ENCODE data around the gene HYCC1.

The HYCC1 gene

DNA sequence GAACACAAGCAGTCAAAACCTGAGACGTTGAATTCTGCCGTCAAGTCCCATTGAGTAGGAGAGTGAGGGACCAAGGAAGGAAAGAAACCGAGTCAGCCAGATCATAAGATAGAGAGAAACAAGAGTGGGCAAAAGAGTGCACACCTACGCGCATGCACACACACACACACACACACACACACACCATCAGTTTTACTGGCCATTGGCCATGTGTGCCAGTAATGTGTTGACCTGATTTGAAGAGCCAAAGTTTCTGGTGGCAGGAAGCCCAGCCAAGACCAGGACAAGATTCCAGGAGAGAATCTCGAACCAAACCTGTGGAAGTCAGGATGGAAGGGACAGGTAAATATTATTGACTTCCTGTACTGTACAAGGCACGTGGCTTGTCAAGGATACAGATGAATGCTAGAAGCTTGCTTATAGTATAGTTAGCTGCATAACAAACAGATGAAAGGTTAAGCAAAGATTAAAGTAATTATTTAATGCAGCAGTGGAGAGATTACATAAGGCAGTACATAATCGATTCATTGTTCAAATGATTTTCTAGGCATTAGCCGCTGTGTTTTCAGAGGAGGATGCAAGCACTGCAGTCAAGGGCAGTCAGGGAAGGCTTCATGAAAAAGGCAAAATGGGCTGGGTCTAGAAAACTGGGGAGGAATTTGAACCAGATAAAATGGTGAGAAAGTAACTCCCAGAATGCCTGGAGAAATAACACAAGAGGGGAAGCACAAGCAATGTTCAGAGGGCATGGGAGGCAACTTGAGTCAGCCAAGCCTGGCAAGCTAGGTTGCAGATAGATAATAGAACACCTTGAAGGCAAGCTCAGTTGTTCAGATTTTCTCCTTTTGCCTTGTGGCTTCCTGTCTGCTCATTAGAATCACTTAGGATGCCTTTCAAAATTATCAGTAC, 2.7 kb upstream of the HYCC1 start:
- DNase-seq (ENCODE audit: low read depth in 2 of 2) = no peak

DNA sequence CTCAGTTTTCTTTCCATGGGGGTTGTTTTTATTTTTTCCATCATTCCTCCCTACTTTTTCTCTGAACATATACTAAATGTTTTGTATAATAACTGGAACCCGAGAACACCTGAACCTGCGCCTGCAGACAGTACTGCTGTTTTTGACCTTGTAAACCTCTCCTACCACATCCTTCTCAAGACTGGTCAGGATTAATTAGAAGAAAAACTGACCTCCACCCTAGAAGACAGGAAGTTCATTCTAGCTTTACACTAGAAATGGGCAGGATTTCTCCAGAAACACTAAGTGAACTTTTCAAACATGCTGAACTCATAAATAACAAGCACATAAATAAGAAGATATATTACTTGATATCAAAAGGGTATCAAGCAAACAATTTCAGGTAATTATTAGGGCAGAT, 751 bp upstream of the HYCC1 start:
- DNase-seq (ENCODE audit: low read depth in 2 of 2) = no peak

DNA sequence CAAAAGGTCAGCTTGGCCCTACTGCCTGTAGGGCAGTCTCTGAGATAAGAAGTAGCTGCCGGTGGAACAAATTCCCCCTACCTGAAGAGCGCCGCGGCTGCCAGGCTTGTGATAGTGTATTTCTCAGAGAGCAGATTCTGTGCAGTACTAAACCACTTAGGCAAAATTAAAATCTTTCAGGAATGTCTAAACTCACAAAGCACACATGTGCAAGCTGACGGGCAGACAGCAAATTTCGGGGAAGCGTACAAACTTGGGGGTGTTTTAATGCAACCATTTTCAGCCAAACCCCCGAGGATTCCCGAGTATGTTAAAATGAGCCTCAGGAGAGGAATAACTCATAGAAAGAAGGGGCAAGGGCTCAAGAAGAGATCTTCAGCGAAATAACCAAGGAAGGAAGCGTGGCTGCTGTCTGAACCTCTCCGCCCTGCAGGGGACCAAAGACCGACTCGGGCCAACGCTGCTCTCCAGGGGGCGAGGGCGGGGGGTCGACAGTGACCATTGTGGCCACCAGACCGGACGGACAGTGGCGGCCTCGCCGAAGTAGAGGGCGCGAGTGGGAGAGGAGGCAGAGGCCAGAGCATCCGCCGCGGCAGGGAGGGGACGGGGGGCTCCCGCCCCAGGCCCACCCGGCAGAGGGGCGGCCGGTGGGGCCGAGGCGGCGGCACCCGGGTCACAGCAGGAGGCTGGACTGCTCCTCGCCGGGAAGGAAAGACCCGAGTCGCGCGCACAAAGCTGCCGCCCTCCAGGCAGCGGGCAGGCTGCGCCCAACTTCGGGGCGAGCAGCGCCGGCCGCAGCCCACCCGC, 819 bp downstream of the HYCC1 start:
- DNase-seq (ENCODE audit: low read depth in 2 of 2) = no peak

DNA sequence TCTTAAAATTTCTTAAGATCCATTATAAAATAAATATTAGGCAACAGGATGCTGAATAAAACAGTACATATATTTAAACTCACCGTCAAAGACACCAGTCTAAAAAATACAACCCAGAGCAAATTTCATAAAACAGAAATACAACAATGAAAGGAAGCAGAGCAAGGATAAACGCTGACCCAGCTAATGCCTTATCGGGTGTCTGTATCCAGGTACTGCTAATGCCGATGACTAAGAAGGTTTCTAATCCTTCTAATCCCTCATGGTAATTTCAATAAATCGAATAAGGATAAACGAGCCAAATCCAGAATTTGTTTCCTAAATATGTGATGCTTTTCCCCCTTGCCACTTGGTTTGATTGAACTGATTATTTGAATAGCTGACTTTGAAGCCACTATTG, 1.7 kb downstream of the HYCC1 start:
- no peak for DNase-seq (ENCODE audit: low read depth in 2 of 2)

DNA sequence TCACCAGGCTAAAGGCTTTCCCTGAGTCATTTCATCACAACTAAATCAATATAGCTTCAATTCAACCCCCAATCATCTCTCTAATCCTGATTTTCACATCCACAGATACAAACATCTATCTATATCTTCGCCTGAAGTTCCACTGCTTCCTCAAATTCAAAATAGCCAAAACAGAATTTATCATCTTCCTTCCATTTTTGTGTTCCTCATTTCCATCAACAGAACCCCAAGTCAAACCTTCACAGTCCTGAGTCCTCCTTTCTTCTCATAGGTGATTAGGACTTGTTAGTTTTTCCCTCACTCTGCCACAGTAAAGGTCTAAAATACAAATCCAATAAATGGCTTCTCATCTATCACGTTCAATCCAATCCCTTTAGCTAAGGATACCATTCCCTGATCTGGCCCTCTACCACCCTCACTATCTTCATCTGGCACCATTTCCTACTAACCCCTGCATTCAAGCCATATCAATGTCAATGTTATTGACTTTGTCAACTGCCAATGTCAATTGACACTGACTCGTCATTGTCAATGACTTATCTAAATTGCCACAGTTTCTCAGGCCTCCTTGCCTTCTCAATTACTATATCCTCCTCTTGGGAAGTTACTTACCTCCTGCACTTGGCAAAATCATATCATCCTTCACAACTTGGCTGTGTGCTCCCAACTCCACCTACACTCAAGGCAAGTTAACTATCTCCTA, 2.6 kb downstream of the HYCC1 start:
- DNase-seq (ENCODE audit: low read depth in 2 of 2) = no peak

DNA sequence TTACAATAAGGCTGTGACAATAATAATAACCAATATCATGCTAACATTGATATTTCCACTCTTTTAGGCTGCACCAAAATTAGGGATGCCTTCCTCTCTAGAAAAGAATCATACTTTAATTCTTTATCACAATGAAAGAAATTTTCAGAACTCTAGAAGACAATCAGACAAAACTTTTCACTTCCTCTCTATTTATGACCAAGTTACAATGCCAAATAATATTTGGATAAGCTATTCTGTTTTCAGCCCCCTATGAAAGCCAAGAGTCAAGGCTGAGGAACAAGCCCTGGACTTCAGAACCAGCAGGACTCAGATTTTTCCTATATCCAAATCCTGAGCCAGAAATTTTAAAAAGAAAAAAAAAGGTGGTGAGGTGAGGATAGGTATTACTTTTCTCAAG, 4.6 kb downstream of the HYCC1 start:
- no peak for DNase-seq (ENCODE audit: low read depth in 2 of 2)

DNA sequence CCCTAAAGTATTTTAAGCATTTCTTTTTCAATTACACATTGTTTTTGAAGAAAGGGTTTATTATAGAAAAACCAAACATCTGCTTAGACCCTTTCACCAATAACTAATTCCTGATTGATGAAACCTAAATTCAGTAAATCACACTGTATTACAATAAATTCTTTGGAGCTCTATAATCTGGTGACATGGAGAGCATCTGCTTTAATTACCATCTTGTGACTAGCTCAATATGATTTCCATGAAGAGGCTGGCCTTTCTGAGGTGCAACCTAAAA, 9.7 kb downstream of the HYCC1 start:
- DNase-seq (ENCODE audit: low read depth in 2 of 2) = no peak

DNA sequence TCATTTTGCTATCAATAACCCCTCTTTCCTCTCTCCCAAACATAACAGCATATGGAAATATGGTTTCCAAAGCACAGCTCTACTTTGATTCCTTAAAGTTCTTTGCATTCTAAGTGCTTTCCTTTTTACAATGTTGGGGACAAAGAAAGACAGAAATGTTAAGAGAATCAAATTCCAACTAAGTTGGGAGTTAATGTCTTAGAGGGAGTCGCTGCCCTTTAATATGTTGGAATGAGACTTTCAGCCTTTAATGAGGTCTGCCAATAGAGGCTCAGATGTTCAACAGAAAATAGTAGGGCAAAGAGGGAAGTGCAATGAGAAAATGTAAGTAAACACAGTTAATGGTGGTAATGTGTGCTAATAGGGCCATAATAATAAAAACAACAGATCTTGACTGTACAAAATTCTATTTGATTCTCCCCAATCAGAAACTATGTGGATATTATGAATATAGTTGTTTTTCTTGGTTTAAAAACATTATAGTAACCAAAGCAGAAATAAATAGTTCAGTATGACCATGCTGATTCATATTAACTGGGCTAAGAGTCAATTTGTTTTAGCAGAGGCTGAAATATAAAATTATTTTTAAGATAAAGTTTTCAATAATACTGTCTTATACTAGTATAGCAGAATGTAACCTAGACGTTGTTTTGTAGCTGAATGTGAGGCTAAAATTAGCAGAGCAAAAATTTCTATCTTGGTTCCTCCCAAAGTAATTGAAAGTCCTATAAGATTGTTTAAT, 10.3 kb downstream of the HYCC1 start:
- DNase-seq (ENCODE audit: low read depth in 2 of 2) = no peak

DNA sequence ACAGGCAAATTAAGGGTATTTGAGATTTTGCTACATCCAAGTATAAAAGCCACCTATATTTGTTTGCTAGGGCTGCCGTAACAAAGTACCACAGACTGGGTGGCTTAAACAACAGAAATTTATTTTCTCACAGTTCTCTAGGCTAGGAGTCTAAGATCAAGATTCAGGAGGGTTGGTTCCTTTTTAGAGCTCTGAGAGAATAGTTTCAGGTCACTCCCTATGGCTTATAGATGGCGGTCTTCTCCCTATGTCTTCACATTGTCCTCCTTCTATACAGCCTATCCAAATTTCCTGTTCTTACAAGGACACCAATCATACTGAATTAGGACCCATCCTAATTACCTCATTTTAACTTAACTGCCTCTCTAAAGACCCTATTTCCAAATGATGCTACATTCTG, 11.2 kb downstream of the HYCC1 start:
- DNase-seq (ENCODE audit: low read depth in 2 of 2) = no peak

DNA sequence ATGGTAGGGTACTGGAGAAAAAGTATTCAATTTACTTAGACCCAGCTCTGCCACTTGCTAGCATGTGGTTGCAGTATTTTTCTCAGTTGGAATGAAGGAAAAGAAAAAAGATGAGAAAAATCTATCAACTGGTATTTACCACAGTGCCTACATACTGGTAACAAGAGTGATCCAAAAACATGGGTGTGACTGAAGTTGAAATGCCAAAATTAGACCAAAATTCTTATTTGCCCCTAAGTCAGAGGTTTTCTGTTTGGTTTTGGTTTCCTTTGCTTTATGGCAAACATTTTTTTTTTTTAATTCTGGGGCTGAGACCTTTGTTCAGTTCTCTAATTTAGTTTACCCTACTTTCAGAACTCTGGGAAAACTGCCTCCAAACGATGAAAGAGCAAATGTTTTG, 12.3 kb downstream of the HYCC1 start:
- DNase-seq (ENCODE audit: low read depth in 2 of 2) = no peak

DNA sequence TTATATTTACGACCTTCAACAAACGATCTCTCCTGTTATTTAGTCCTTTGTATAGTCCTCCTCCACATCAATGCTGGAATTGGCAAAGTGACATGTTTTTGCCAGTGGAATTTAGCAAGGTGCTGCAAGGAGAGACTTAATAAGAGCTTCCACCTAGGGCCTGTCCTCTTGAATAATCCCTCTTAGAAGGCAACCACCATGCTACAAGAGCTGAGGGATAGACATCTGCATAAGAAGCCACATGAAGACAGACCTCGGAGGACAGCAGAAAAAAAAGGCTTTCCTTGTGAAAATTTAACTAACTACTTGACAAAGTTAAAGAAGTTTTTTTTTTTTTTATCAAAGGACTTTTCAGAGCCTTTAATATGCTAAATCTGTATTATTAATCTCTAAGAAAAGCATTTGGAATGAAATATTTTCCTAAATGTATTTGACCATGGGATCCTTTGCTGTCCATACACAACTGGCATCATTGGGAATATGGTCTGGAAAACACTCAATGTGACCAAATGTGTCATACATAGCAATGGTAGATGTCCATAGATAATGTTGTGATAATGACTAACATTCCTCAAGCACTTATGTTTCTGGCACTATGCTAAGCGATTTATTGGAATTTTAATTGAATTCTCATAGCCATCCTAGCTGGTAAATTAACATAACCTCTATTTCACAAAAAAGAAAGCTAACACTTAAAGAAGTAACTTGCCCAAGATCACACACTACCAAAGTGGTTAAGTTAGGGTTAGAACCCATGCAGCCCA, 13.2 kb downstream of the HYCC1 start:
- DNase-seq (ENCODE audit: low read depth in 2 of 2) = no peak

DNA sequence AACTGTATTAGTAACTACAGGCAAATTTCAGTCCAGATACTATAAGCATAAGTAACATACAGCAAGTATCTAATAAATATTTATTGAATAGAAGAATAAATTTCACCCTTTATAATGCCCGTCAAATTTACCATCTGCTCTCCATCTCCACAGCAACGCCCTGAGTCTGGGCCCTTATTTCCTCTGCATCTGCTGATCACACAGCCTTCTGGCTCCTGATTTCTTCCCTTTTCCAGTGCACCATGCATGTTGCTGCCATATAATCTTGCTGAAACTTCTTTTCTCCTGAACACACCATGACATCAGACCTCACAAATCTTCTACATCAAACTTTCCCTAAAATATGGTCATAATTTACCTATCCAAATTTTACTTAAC, 15.4 kb downstream of the HYCC1 start:
- no peak for DNase-seq (ENCODE audit: low read depth in 2 of 2)

DNA sequence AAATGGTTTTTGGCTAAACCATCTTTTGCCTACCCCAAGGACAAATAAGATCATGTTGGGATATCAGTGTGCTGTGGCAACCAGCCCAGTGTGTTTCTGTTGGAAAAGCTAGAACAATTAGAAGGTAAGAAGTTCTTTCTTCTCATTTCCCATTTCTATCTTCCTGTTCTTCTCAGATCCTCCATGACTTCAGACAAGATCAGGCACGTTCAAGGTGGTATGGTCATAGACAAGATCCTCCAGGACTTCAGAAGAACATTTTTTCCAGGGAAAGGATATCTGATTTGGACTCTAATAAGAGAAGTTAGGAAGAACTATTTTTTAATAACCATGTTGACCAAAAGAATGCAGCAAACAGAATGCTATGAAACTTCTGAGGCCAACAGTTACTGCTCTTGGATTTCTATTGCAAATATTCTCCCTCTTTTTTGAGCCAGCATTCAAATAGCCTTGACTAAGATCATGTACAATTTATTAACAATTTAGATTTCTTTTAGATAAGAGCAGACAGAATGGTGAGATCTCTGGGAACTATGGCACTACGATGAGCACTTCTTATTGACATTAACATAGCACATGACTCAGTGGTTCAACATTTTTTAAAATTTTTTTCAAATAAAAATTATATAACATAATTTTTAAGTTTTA, 15.9 kb downstream of the HYCC1 start:
- no peak for DNase-seq (ENCODE audit: low read depth in 2 of 2)

DNA sequence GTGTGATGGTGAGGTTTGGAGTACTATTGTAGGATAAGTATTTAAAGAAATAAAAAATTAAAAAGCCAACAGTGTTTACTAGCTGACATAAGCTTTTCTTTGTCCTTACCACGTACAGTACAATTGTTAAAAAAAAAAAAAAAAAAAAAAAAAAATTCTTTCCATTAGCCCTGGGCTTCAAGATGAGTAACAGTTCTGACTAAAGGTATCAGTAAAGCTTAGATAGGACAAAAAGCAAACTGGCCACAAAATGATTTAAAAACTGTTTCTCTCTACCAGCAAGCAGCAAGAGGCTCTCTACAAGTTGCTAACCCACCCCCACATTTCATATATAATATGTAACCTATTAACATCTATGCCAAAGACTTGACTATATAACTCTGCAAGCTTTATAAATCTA, 17.5 kb downstream of the HYCC1 start:
- DNase-seq (ENCODE audit: low read depth in 2 of 2) = no peak

DNA sequence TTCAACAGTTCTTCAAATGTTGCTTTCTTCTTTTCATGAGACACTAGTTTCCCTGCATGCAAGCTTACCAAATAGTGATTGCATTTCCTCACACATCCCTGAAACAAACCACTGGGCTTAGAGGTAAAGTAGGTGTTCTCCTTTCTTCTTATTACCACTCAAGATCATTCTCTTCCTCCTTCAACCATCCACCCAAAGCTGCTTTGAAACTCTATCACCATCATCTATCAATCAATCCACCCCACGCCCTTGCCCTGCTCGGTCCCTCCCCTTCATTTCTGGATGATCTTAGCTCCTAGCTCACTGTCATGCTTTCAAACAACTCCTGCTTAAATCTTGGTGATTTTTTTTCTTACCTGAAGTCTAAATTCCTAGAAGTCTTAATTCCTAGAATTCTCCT, 18.9 kb downstream of the HYCC1 start:
- no peak for DNase-seq (ENCODE audit: low read depth in 2 of 2)

DNA sequence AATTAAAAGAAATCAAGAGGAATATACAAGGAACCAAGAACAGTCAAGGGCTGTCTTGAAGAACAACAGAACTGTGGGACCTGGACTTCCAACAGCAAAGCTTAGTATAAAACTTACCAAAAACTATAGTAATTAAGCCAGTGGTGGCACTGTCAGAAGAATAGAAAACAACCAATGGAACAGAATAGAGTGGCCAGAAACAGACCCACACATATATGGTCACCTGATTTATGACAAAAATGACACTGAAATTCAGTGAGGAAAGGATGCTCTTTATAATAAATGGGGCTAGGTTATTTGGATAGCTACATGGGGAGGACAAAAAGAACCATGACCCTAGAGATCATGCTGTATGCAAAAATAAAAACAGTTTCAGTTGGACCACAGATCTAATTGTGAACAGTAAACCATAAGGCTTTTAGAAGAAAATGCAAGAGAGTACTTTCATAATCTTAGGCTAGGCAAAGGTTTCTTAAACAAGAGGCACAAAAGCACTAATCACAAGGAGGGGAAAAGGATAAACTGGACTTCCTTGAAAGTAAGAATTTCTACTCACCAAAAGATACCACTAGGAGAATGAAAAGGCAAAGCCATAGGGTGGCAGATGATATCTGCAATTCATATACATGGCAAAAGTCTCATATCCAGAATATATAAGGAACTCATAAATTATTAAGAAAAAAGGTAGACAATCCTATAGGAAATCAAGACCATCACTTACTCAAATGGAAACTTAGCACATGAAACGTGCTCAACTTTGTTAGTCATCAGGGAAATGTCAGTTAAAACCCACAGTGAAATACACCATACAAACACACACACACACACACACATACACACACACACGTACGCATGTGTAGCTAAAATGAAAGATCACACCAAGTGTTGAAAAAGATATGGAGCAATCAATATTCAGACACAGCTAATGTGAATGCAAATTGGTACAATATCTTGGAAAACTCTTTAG, 20.8 kb downstream of the HYCC1 start:
- DNase-seq (ENCODE audit: low read depth in 2 of 2) = no peak

DNA sequence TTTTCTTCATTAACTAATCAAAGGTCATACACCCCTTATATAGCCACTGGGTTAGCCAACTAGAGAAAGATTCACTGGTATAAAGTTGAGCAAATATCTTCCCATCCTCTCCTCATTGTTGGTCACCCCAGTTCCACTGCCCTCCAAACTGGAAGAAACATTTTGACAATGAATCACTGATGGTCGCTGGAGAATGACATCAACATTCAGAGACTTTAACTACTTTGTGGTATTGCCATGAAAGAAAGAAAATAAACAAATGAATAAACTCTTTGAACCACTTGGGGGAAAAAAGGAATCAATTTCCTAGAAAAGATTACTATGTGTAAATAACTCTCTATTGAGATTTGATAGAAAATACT, 23.4 kb downstream of the HYCC1 start:
- DNase-seq (ENCODE audit: low read depth in 2 of 2) = no peak

DNA sequence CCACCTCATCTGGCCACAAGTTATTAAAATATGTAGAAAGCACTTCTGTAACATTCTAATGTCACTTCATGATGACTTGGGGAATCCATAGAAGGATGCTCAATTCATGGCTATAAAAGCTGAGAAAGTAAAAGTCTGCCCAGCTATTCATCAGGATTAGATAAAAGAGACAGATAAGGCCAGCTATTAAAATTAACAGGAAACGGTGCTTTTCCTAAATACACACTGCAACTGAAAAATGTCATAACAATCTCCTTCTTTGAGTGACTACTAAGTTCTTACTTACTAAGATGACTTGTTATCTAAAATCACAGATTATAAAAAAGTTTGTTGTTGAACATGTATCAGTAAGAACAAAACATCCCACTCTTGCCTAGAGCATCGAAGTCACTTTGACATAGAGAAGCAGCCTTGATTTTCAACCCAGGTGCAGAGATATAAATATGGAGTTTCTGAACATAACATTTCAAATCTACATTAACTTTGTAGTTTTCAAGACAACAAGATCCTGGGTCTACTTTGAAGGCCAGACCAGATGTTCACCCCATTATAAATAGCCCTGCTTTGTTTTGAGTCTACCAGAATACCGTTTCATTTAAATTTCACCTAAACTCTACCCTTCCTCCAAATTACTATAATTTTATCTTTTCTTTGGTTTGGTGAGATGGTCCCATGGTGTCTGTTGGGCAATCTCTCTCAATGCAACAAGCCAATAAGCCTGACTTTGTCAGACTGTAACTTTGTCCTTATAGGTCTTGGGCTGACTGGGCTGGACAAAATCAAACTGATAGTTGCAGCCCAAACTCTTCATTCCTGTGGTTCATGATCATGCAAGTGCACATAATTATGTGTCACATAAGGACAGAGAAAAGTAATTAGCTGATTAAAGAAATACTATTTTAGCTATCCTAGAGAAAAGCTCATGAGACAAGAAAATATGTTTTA, 24.0 kb downstream of the HYCC1 start:
- DNase-seq (ENCODE audit: low read depth in 2 of 2) = no peak

DNA sequence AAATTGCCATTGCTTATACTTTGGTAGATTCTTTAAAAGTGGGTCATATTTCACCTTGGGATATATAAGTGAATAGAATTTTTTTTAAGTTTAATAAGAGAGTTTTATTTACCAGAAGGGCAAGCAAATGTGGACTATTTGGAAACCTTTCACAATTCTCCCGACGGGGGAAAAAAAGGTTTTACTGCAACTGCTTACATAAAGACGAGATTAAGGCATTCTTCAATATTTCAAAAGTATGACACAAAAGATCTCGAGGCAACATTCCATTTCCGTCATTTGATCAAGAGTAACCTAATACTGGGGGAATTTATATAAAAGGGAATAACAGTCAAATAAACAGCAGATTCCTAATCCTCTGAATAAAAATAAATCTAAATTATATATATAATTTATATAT, 28.5 kb downstream of the HYCC1 start:
- no peak for DNase-seq (ENCODE audit: low read depth in 2 of 2)
